Vagina (tissue), 2 donors: ENCODE measurements around the gene HRG. TPM values are rescaled to one million over a fixed set of nuclear protein-coding genes. Genes with fewer than 3 reads are reported as not detected.
A peak's percentile ranks its signal among the peaks of the same experiment; 100 is the strongest.

Experiments used
- DNase-seq, 2 donors: peaks; one replicate each; pipeline ENCODE4 v3.0.0-alpha.2; 2017; ENCODE audit errors: extremely low spot score in 2 of 2
- H3K27ac ChIP-seq: fragments of 200-600 bp; sonication (generic); one replicate; pipeline ENCODE4 v1.5.1; 2019
- H3K27me3 ChIP-seq: fragments of 200-600 bp; sonication (generic); one replicate; pipeline ENCODE4 v1.5.1; 2019
- H3K36me3 ChIP-seq, 2 donors: fragments of 200-600 bp; sonication (generic); one replicate each; pipeline ENCODE4 v1.5.1; 2017 to 2019
- H3K4me1 ChIP-seq: fragments of 200-600 bp; sonication (generic); one replicate; pipeline ENCODE4 v1.5.1; 2019
- H3K4me3 ChIP-seq, 2 donors: fragments of 200-600 bp; sonication (generic); 1 replicate in 1 of 2; 2 replicates in 1 of 2; pipeline ENCODE4 v1.5.1; 2016 to 2019
- H3K9me3 ChIP-seq: fragments of 200-600 bp; sonication (generic); one replicate; pipeline ENCODE4 v1.5.1; 2019
- POLR2A ChIP-seq, 2 donors: fragments of 450-650 bp; IDR thresholded peaks; one replicate each; pipeline ENCODE4 v1.6.1; 2017; ENCODE audit warnings: antibody characterized with exemption in 2 of 2, mild to moderate bottlenecking in 2 of 2, moderate library complexity in 2 of 2
- POLR2AphosphoS5 ChIP-seq, 2 donors: sonication (generic); formaldehyde crosslinking; IDR thresholded peaks; one replicate each; pipeline ENCODE4 v1.9.0; 2017; ENCODE audit warnings: antibody characterized with exemption in 2 of 2, mild to moderate bottlenecking in 2 of 2, low read depth in 1 of 2; ENCODE audit not compliant: insufficient read depth in 1 of 2
- intact Hi-C: fragments of 100-400 bp; cut with DNase I; formaldehyde crosslinking; loops from one replicate; pipeline ENCODE4 v1.15.1; 2023
- total RNA-seq: library from RNA; depleted of rRNA; stranded (reverse); fragments of >200 nt; gene quantifications from one replicate; pipeline ENCODE4 v1.2.3, GENCODE V29; 2016
- TF ChIP-seq, protein P1 (sequence below), 3 experiments: fragments of 450-650 bp in 2 of 3; fragments of 200-600 bp in 1 of 3; sonication (generic) in 1 of 3; IDR thresholded peaks; one replicate each; pipeline ENCODE4 v1.5.1; 2017 to 2019; ENCODE audit warnings: antibody characterized with exemption in 3 of 3, mild to moderate bottlenecking in 2 of 3, moderate library complexity in 2 of 3

The HRG gene
- total RNA-seq, 1 donor from 2014 or later, result 0.25 TPM

DNA sequence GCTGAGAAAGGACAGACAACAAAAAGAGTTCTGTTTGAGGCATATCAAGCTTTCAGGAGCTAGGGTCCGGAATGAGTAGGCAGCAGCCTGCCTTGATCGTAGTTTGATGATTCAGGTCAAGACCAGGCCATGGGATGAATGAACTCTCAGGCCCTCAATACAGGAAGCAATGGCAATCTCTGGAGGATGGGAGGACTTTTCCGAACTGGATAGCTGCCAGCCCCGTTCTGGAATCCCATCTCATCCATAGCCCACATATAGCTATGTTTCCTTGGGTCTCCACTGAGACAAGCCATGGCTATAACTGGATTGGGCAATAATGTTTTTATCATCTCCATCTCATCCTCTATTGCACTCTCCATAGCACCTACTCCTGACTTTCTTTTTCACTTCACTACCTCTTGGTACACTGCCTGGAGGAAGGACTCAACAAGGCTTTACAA, 40.2 kb upstream of the HRG start:
- peak; percentile 22 to 31 for DNase-seq
- intact Hi-C loops, result no loop called here
- TF ChIP-seq, protein P1, sequence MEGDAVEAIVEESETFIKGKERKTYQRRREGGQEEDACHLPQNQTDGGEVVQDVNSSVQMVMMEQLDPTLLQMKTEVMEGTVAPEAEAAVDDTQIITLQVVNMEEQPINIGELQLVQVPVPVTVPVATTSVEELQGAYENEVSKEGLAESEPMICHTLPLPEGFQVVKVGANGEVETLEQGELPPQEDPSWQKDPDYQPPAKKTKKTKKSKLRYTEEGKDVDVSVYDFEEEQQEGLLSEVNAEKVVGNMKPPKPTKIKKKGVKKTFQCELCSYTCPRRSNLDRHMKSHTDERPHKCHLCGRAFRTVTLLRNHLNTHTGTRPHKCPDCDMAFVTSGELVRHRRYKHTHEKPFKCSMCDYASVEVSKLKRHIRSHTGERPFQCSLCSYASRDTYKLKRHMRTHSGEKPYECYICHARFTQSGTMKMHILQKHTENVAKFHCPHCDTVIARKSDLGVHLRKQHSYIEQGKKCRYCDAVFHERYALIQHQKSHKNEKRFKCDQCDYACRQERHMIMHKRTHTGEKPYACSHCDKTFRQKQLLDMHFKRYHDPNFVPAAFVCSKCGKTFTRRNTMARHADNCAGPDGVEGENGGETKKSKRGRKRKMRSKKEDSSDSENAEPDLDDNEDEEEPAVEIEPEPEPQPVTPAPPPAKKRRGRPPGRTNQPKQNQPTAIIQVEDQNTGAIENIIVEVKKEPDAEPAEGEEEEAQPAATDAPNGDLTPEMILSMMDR (IDR thresholded peaks at IDR 0.05), result no peak
- TF ChIP-seq POLR2AphosphoS5 (IDR thresholded peaks at IDR 0.05; ENCODE audit: insufficient read depth in 1 of 2, low read depth in 1 of 2) (no peak), POLR2A (IDR thresholded peaks at IDR 0.05) (no peak)

DNA sequence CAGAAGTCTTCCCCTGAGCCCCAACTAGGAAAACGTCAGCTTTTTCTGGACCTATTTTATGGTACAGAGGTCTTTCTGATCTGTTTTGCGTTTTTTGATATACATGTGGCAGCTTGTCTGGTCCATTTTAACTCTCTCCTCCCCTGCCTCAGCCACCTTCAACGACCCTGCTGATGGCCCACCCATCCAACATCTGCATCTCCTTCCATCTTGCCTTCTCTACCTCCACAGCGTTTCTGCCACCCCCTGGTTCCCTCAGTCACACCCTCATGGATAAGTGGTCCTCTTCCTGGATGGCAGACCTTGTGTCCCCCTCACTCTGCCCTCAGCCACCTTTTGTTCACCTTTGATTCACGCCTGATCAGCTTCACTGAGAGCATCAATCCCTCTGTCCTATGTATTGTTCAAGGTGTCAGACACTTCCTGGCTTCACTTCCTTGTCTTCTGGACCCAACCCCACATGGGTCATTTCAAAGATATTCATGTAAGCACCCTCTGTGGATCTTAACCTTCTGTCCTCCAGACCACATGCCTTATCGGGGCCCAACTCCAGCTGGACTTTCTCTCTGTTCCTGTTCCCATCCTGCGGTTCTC, 39.5 kb upstream of the HRG start:
- peak; percentile 52 to 79 for DNase-seq
- H3K36me3 ChIP-seq, result no peaks in the 10 kb centered on the region
- no peaks in the 10 kb centered on the region for H3K9me3 ChIP-seq
- intact Hi-C loops, result no loop called here
- H3K27ac ChIP-seq, result no peak overlapping the region
- TF ChIP-seq POLR2A (IDR thresholded peaks at IDR 0.05) (no peak), POLR2AphosphoS5 (IDR thresholded peaks at IDR 0.05; ENCODE audit: insufficient read depth in 1 of 2, low read depth in 1 of 2) (no peak)
- TF ChIP-seq, protein P1 (IDR thresholded peaks at IDR 0.05), result no peak
- no peaks in the 10 kb centered on the region for H3K27me3 ChIP-seq
- no peak overlapping the region for H3K4me3 ChIP-seq
- H3K4me1 ChIP-seq, result no peaks in the 10 kb centered on the region

More for the DNA sequence above, 40.2 kb upstream of the HRG start:
- Histone ChIP-seq H3K27me3 (no peaks in the 10 kb centered on the region), H3K4me1 (no peaks in the 10 kb centered on the region), H3K36me3 (no peaks in the 10 kb centered on the region), H3K27ac (no peak overlapping the region), H3K4me3 (no peak overlapping the region), H3K9me3 (no peaks in the 10 kb centered on the region)

DNA sequence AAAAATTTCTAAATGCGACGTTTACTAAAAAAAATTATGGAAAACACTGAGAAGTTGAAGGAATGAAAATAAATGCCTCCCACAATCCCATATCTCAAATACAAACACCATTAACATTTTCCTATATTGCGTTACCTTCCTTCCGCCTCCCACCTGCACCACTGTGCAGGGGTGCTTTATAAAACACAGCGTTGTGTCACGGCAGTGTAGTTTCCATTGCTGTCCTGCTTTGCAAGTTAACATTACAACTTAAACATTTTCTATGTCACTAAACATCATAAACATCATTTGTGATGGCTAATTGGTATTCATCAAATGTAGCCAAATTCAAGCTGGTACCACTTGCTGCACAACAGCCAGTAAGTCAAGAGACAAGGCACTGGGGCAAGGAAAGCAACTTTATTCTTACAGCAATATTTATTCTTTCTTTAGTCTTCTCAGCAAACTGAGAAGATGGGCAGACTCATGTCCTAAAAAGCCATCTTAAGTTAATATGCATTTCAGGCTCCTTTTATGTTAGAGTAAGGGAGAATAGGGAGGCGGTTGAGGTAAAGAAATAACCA, 37.9 kb upstream of the HRG start:
- intact Hi-C loops, result no loop called here
- H3K27me3 ChIP-seq, result no peaks in the 10 kb centered on the region
- no peak overlapping the region for H3K4me3 ChIP-seq
- peak; percentile 5 to 28 for DNase-seq
- TF ChIP-seq POLR2A (IDR thresholded peaks at IDR 0.05) (no peak), POLR2AphosphoS5 (IDR thresholded peaks at IDR 0.05; ENCODE audit: insufficient read depth in 1 of 2, low read depth in 1 of 2) (no peak)
- TF ChIP-seq, protein P1 (IDR thresholded peaks at IDR 0.05), result no peak
- H3K27ac ChIP-seq, result no peak overlapping the region
- no peaks in the 10 kb centered on the region for H3K9me3 ChIP-seq
- no peaks in the 10 kb centered on the region for H3K4me1 ChIP-seq
- no peaks in the 10 kb centered on the region for H3K36me3 ChIP-seq

DNA sequence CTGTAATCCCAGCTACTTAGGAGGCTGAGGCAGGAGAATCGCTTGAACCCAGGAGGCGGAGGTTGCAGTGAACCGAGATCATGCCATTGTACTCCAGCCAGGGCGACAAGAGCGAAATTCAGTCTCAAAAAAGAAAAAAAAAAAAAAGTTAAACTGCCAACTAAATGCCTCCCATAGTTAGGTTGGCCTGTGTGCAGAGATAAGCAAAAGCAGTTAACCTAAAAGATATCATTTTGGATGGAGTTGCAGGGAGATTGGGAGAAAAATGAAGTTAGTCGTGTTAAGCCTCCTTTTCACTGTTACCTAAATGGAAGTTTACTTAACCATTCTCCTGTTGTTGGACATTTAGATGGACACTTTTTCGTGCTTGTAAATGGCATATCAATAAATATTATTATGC, 37.1 kb upstream of the HRG start:
- intact Hi-C loops, result no loop called here
- H3K27ac ChIP-seq, result no peak overlapping the region
- H3K27me3 ChIP-seq, result no peaks in the 10 kb centered on the region
- no peak overlapping the region for H3K4me3 ChIP-seq
- peak; percentile 0 to 1 for DNase-seq
- TF ChIP-seq, protein P1 (IDR thresholded peaks at IDR 0.05), result no peak
- TF ChIP-seq POLR2AphosphoS5 (IDR thresholded peaks at IDR 0.05; ENCODE audit: insufficient read depth in 1 of 2, low read depth in 1 of 2) (no peak), POLR2A (IDR thresholded peaks at IDR 0.05) (no peak)
- H3K36me3 ChIP-seq, result no peaks in the 10 kb centered on the region
- H3K4me1 ChIP-seq, result no peaks in the 10 kb centered on the region
- H3K9me3 ChIP-seq, result no peaks in the 10 kb centered on the region

DNA sequence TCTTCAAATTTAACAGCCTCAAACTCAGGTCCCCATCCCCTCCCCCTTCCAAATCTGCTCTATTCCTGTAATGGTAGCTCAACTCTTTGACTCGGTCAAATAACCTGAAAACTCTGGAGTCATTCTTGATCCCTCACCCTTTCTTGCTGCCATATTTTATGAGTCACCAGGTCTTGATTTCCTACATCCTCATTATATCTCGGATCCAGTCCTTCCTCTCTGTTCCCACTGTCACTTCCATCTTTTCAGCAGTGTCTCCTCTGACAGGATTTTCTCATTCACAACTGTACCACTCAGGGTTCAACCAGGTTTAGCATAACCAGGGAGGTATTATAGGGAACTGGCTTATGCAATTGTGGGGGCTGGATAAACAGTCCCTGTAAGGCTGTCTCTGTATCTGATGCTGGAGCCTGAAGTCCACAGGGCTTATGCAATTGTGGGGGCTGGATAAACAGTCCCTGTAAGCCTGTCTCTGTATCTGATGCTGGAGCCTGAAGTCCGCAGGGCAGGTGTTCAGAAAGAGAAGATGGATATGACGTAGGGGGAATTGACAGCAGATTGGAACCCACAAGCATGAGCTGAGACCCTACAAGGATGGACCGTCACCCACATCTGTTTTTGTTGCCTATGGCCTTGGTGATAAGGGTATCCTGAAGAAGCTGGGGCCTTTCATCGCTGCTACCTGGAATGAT, 34.7 kb upstream of the HRG start:
- no peaks in the 10 kb centered on the region for H3K9me3 ChIP-seq
- no peak overlapping the region for H3K4me3 ChIP-seq
- H3K27me3 ChIP-seq, result no peaks in the 10 kb centered on the region
- H3K4me1 ChIP-seq, result no peaks in the 10 kb centered on the region
- intact Hi-C loops, result no loop called here
- no peaks in the 10 kb centered on the region for H3K36me3 ChIP-seq
- peak in 1 of 2 donors; percentile 28 for DNase-seq
- no peak overlapping the region for H3K27ac ChIP-seq
- TF ChIP-seq POLR2A (IDR thresholded peaks at IDR 0.05) (no peak), POLR2AphosphoS5 (IDR thresholded peaks at IDR 0.05; ENCODE audit: insufficient read depth in 1 of 2, low read depth in 1 of 2) (no peak)
- TF ChIP-seq, protein P1 (IDR thresholded peaks at IDR 0.05), result no peak
